Common myeloid progenitor, CD34-positive (primary cell): Measurements from ENCODE around the gene PPP1R1B.
A peak's percentile ranks its signal among the peaks of the same experiment; 100 is the strongest.

ENCODE experiments used
- CTCF ChIA-PET: fragments of 350-600 bp; sonication (Branson Sonifier 250); formaldehyde crosslinking; loops from one replicate; lab custom pipeline; 2021; ENCODE audit warnings: antibody characterized with exemption; lab: Charles Lee
- POLR2A ChIA-PET: fragments of 350-600 bp; sonication (Branson Sonifier 250); formaldehyde crosslinking; loops from one replicate; lab custom pipeline; 2021; ENCODE audit warnings: antibody characterized with exemption; lab: Charles Lee
- DNase-seq, 3 donors: peaks; one replicate each; pipeline versions ENCODE4 v3.0.0 to v3.0.0-alpha.2; 2013
- H3K27ac ChIP-seq, 2 experiments: 1 replicate in 1 of 2; 2 replicates in 1 of 2; pipeline ENCODE4 v1.7.0; 2013; ENCODE audit warnings: inconsistent platforms in 2 of 2, low read length in 2 of 2, mild to moderate bottlenecking in 2 of 2, low read depth in 1 of 2, moderate library complexity in 1 of 2; ENCODE audit not compliant: severe bottlenecking in 2 of 2, insufficient read depth in 1 of 2, poor library complexity in 1 of 2
- H3K27me3 ChIP-seq, 5 experiments: replicated peaks in 2 of 5; 1 replicate in 3 of 5; 2 replicates in 2 of 5; pipeline versions ENCODE4 v1.6.1 to v1.7.0; 2013; ENCODE audit warnings: low read length in 4 of 5, mild to moderate bottlenecking in 2 of 5, moderate library complexity in 2 of 5, inconsistent platforms in 1 of 5; ENCODE audit not compliant: insufficient read depth in 5 of 5, control insufficient read depth in 4 of 5
- H3K36me3 ChIP-seq, 4 experiments: 1 replicate in 2 of 4; 2 replicates in 2 of 4; pipeline versions ENCODE4 v1.6.1 to v1.7.0; 2013; ENCODE audit warnings: low read length in 3 of 4, control low read depth in 1 of 4, mild to moderate bottlenecking in 1 of 4; ENCODE audit not compliant: control insufficient read depth in 4 of 4, insufficient read depth in 4 of 4
- H3K4me1 ChIP-seq, 4 experiments: 1 replicate in 3 of 4; 2 replicates in 1 of 4; pipeline versions ENCODE4 v1.6.1 to v1.7.1; 2013; ENCODE audit warnings: low read length in 3 of 4, mild to moderate bottlenecking in 3 of 4, control low read depth in 1 of 4, inconsistent platforms in 1 of 4, moderate library complexity in 1 of 4; ENCODE audit not compliant: control insufficient read depth in 4 of 4, insufficient read depth in 4 of 4; ENCODE audit errors: control extremely low read depth in 1 of 4
- H3K4me3 ChIP-seq, 7 experiments: 1 replicate in 4 of 7; 2 replicates in 3 of 7; pipeline versions ENCODE4 v1.5.1 to v1.7.0; 2013; ENCODE audit warnings: mild to moderate bottlenecking in 7 of 7, low read length in 6 of 7, moderate library complexity in 6 of 7, inconsistent platforms in 2 of 7, low read depth in 2 of 7, control low read depth in 1 of 7; ENCODE audit not compliant: insufficient read depth in 4 of 7, control insufficient read depth in 1 of 7; ENCODE audit errors: extremely low read depth in 1 of 7
- H3K9me3 ChIP-seq, 5 experiments: 1 replicate in 4 of 5; 2 replicates in 1 of 5; pipeline versions ENCODE4 v1.6.1 to v1.7.1; 2013; ENCODE audit warnings: low read length in 4 of 5, mild to moderate bottlenecking in 2 of 5, inconsistent platforms in 1 of 5, low read depth in 1 of 5, moderate library complexity in 1 of 5; ENCODE audit not compliant: control insufficient read depth in 4 of 5, insufficient read depth in 2 of 5; ENCODE audit errors: control extremely low read depth in 1 of 5
- WGBS: methylation state at CpG from one replicate; pipeline ENCODE4 v1.1.5; 2013; ENCODE audit not compliant: insufficient coverage; 5-methylcytosine and 5-hydroxymethylcytosine counted together

PPP1R1B gene

DNA sequence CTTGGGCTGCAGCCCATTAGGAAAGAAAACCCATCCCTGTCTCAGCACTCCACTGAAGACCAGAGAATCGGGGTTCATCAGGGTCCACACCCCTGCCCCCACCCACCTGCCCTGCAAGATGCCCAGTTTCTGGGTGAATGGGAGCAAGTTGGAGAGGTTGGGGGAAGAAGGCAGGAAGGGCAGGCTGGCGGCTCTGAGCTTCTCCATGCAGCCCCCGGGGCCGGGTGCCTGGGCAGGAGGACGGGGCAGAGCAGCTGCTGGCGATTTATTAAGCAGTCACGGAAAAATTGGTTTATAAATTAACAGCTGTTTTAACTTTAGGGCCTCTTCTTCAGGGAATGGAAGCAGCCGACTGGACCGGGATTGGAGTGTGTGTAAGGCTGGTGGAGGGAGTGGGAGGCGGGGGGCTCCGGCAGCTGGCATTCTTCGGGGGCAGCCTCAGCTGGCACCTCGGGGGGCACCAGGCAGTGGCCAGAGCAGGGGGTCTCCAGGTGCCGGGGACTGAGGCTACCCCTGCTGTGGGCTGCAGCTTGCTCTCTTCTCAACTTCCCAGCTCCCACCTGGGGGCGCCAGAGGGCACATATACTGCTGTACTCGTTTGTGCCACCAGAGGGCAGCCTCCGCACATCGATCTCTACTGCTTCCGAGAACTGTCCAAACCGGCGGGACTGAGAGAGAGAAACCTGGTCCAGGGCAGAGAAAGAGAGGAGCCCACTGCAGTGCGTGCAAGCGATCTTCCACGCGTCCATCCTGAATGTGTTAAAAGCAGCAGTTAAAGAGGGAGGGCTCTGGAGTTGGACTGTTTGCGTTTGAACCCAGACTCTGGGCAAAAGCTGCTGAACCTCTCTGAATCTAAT, 5.0 kb upstream of the PPP1R1B start:
- Histone ChIP-seq H3K4me3 (peak overlapping the region in 1 of 7 experiments; percentile 20), H3K27me3 (peaks cover 0 to 41% (median 28%) of the 10 kb centered on the region in 5 experiments), H3K36me3 (no peaks in the 10 kb centered on the region), H3K27ac (no peak overlapping the region), H3K9me3 (no peaks in the 10 kb centered on the region), H3K4me1 (peaks cover 0 to 30% (median 22%) of the 10 kb centered on the region in 4 experiments)
- WGBS, result 13% methylated on average over 24 of the region's 26 CpGs
- ChIA-PET POLR2A (interaction anchor here (3.0 kb wide), 1 partner anchor 16 kb away, joined by 9 read pairs; the partner anchor contains the start of gene STARD3), CTCF (interaction anchor here (0.6 to 20.3 kb wide), 24 partner anchors 9 to 159 kb away, joined by 3 to 445 read pairs (median 6); partner anchors contain the start of genes PNMT and TCAP)
- DNase-seq, result peak; percentile 78 to 87 (median 81)

DNA sequence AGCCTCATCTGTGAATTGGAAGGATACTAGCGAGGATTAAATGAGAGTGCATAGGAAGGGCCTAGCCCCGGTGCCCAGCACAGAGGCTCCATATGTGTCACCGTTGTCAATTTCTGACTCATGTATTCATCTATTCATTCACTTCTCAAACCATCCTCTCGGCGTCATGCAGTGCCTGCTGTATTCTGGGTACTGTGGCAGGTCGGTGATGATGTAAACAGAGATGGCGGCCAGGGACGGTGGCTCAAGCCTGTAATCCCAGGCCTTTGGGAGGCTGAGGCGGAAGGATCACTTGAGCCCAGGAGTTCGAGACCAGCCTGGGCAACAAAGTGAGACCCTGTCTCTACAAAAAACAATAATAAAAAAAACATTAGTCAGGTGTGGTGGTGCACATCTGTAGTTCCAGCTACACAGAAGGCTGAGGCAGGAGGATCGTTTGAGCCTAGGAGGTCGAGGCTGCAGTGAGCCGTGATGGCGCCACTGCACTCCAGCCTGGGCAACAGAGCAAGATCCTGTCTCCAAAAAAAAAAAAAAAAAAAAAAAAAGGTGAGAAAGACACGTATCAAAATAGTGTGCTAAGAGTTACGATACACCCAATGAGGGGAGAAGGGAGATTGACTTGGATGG, 4.3 kb upstream of the PPP1R1B start:
- CTCF ChIA-PET, result interaction anchor here (0.6 to 20.3 kb wide), 19 partner anchors 8 to 161 kb away, joined by 3 to 445 read pairs (median 5); partner anchors contain the start of genes PNMT and TCAP
- no peaks in the 10 kb centered on the region for H3K9me3 ChIP-seq
- no peak for DNase-seq
- no peak overlapping the region for H3K27ac ChIP-seq
- 82% methylated on average over 8 of the region's 16 CpGs for WGBS
- H3K27me3 ChIP-seq, result peaks cover 0 to 41% (median 31%) of the 10 kb centered on the region in 5 experiments
- H3K4me3 ChIP-seq, result peak overlapping the region in 1 of 7 experiments; percentile 20
- H3K36me3 ChIP-seq, result no peaks in the 10 kb centered on the region
- peaks cover 0 to 32% (median 25%) of the 10 kb centered on the region in 4 experiments for H3K4me1 ChIP-seq
- POLR2A ChIA-PET, result interaction anchor here (3.0 kb wide), 1 partner anchor 15 kb away, joined by 9 read pairs; the partner anchor contains the start of gene STARD3

DNA sequence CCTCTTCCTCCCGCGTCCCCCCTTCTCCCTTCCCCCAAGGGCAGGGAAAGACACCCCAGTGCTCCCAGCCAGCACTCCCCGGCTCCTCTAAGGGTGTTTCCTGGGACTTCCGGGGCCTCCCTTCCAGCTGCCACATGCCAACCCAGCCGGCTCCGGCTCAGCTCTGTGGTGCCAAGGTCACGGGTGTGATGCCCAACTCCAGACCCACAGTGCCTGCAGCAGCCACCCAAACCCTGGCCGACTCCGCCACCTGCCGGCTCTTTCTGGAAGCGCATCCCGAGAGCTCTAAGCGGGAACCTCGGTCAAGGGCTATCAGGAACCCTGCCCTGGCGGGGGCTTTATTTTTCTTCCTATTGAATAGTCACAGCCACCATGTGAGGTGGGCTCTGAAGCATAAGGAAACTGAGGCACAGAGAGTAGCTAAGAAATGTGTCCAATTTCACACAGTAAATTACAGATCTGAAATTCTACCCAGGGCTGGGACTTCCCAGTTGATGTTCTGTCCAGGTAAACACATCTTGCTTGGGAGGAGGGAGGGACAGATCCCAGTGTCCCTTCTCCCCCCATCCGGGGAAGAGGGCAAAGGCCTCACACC, 3.3 kb upstream of the PPP1R1B start:
- under 1% methylated on average over 14 of the region's 16 CpGs for WGBS
- H3K4me1 ChIP-seq, result peaks cover 0 to 26% (median 18%) of the 10 kb centered on the region in 4 experiments
- ChIA-PET POLR2A (interaction anchor here (0.9 kb wide), 1 partner anchor 50 kb away, joined by 3 read pairs; no protein-coding TSS in a partner anchor), CTCF (interaction anchor here (0.6 to 20.3 kb wide), 19 partner anchors 9 to 161 kb away, joined by 3 to 445 read pairs (median 4); partner anchors contain the start of genes PNMT and TCAP)
- H3K9me3 ChIP-seq, result no peaks in the 10 kb centered on the region
- H3K4me3 ChIP-seq, result no peak overlapping the region
- peak; percentile 71 to 85 (median 81) for DNase-seq
- H3K36me3 ChIP-seq, result no peaks in the 10 kb centered on the region
- H3K27me3 ChIP-seq, result peaks cover 0 to 50% (median 36%) of the 10 kb centered on the region in 5 experiments
- no peak overlapping the region for H3K27ac ChIP-seq

DNA sequence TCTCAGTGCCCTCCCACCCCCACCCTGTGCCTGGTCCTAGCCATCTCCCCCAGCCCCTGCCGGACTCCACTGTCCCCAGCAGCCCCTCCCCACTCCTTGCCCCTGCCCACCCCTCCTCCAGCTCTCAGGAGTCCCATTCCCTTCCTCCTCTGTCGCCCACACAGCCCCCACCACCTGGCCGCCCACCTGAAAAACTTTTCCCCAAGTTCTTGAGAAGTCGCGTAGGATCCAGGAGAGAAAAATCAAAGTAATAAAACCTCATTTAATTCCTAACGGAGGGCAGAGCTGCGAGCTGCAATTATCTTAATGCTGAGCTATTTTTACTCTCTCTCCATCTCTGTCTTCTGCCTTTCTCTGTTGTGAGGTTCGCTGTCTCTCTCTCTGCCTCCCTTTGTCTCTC, 2.4 kb upstream of the PPP1R1B start:
- DNase-seq, result no peak
- H3K9me3 ChIP-seq, result no peaks in the 10 kb centered on the region
- ChIA-PET POLR2A (no interaction called here), CTCF (interaction anchor here (0.9 to 20.3 kb wide), 7 partner anchors 8 to 130 kb away, joined by 3 to 445 read pairs (median 102); partner anchors contain the start of genes PNMT and TCAP)
- H3K27me3 ChIP-seq, result peaks cover 0 to 50% (median 32%) of the 10 kb centered on the region in 5 experiments
- H3K4me1 ChIP-seq, result peaks cover 0 to 19% (median 14%) of the 10 kb centered on the region in 4 experiments
- no peak overlapping the region for H3K4me3 ChIP-seq
- WGBS, result 92% methylated on average over 4 of the region's 8 CpGs
- no peak overlapping the region for H3K27ac ChIP-seq
- H3K36me3 ChIP-seq, result no peaks in the 10 kb centered on the region

DNA sequence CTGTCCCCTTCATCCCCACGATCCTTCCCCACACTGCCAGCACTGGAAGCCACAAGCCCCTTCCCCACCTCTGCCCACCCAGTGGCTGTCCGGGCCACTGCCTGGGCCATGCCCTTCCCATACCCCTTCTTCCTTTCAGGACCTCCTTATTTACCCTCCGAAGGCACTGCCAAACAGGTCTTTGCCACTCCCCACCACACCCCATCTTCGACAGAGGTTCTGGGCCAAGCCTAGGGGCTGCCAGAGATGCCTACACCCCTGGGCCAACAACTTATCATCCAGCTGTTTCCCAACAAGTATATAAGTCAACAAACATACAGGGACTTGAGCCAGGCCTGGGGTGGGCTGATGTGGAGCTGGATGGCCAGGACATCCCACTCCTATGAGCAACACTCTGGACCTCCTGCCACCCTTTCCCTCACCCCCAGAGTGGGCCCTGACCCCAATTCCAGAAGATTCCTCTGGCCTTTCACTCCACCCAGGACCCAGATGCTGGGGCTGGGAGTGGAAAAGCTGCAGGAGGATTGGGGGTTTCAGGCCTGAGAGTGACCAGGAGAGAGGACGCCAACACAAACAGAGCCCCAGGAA, 1.5 kb upstream of the PPP1R1B start:
- ChIA-PET POLR2A (interaction anchor here (0.6 kb wide), 1 partner anchor 12 kb away, joined by 3 read pairs; no protein-coding TSS in a partner anchor), CTCF (interaction anchor here (0.8 to 20.3 kb wide), 9 partner anchors 7 to 106 kb away, joined by 3 to 445 read pairs (median 3); partner anchors contain the start of genes PNMT, STARD3 and TCAP)
- no peaks in the 10 kb centered on the region for H3K36me3 ChIP-seq
- WGBS, result 91% methylated on average over 4 of the region's 5 CpGs
- H3K27me3 ChIP-seq, result peaks cover 0 to 53% (median 27%) of the 10 kb centered on the region in 5 experiments
- DNase-seq, result no peak
- H3K9me3 ChIP-seq, result no peaks in the 10 kb centered on the region
- no peak overlapping the region for H3K4me3 ChIP-seq
- no peak overlapping the region for H3K27ac ChIP-seq
- H3K4me1 ChIP-seq, result peaks cover 0 to 19% (median 14%) of the 10 kb centered on the region in 4 experiments

DNA sequence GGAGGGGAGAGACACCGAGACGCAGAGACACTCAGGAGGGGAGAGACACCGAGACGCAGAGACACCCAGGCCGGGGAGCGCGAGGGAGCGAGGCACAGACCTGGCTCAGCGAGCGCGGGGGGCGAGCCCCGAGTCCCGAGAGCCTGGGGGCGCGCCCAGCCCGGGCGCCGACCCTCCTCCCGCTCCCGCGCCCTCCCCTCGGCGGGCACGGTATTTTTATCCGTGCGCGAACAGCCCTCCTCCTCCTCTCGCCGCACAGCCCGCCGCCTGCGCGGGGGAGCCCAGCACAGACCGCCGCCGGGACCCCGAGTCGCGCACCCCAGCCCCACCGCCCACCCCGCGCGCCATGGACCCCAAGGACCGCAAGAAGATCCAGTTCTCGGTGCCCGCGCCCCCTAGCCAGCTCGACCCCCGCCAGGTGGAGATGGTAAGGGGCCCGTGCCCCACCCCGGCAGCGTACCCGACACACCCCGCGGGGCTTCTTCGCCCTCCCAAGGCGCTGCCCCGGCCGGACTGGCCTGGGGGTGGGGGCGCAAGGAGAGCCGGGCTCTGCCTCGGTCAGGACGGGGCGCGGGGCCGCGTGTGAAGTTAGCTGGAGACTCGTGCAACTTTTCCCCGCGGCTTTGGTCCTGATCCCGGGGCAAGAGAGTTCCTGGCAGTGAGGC, 427 bp downstream of the PPP1R1B start:
- peaks cover 0 to 53% (median 22%) of the 10 kb centered on the region in 5 experiments for H3K27me3 ChIP-seq
- CTCF ChIA-PET, result interaction anchor here (1.1 to 20.3 kb wide), 4 partner anchors 14 to 43 kb away, joined by 3 to 445 read pairs (median 72); partner anchors contain the start of genes PNMT and TCAP

More for the DNA sequence above, 427 bp downstream of the PPP1R1B start:
- H3K4me3 ChIP-seq, result peak overlapping the region in 5 of 7 experiments; percentile 13 to 56 (median 23)
- no peak for DNase-seq
- H3K27ac ChIP-seq, result no peak overlapping the region
- peaks cover 0 to 29% (median 24%) of the 10 kb centered on the region in 4 experiments for H3K4me1 ChIP-seq
- WGBS, result 4% methylated on average over 45 of the region's 72 CpGs
- POLR2A ChIA-PET, result no interaction called here
- no peaks in the 10 kb centered on the region for H3K9me3 ChIP-seq
- H3K36me3 ChIP-seq, result no peaks in the 10 kb centered on the region
